A673 (cell line): ENCODE data around the gene ROBO2. TPM values are rescaled to one million over a fixed set of nuclear protein-coding genes. Genes with fewer than 3 reads are reported as not detected.

ENCODE experiments used
- BruUV-seq: library from RNA; stranded (reverse); fragments of 400-500 nt; replicated peaks from 2 replicates; lab custom pipeline; 2021; lab: Mats Ljungman, UMichigan
- CTCF ChIA-PET: fragments of 300-600 bp; sonication (Branson Sonifier 250); formaldehyde crosslinking; loops from one replicate; lab custom pipeline; 2022; ENCODE audit warnings: antibody characterized with exemption; lab: Charles Lee
- POLR2A ChIA-PET: fragments of 300-600 bp; sonication (Branson Sonifier 250); formaldehyde crosslinking; loops from one replicate; lab custom pipeline; 2022; ENCODE audit warnings: antibody characterized with exemption; ENCODE audit not compliant: low non-redundant PET; lab: Charles Lee
- DNase-seq: peaks from one replicate; pipeline ENCODE4 v3.0.0-alpha.2; 2015; ENCODE audit warnings: low spot score
- H3K27ac ChIP-seq: fragments of 200-600 bp; sonication (generic); 2 replicates; pipeline ENCODE4 v1.5.1; 2016; ENCODE audit warnings: mixed run types, low read depth, mild to moderate bottlenecking, mixed read lengths, antibody characterized with exemption, low read length; ENCODE audit not compliant: poor library complexity, severe bottlenecking
- H3K27me3 ChIP-seq: fragments of 200-600 bp; sonication (generic); replicated peaks from 2 replicates; pipeline ENCODE4 v1.6.1; 2017; ENCODE audit warnings: mixed run types, low read depth, mild to moderate bottlenecking, mixed read lengths, antibody characterized with exemption, low read length; ENCODE audit not compliant: insufficient read depth, poor library complexity
- H3K36me3 ChIP-seq: fragments of 200-600 bp; sonication (generic); 2 replicates; pipeline ENCODE4 v1.6.1; 2016; ENCODE audit warnings: mixed run types, mild to moderate bottlenecking, mixed read lengths, antibody characterized with exemption, low read length; ENCODE audit not compliant: insufficient read depth, poor library complexity, severe bottlenecking
- H3K4me1 ChIP-seq: fragments of 200-600 bp; sonication (generic); 2 replicates; pipeline ENCODE4 v1.6.1; 2017; ENCODE audit warnings: mixed run types, mild to moderate bottlenecking, mixed read lengths, antibody characterized with exemption, low read length; ENCODE audit not compliant: insufficient read depth, poor library complexity, severe bottlenecking
- H3K4me3 ChIP-seq: fragments of 200-600 bp; sonication (generic); 2 replicates; pipeline ENCODE4 v1.5.1; 2016; ENCODE audit warnings: low read depth, mixed run types, mild to moderate bottlenecking, mixed read lengths, low read length; ENCODE audit not compliant: poor library complexity, severe bottlenecking
- H3K9me3 ChIP-seq: fragments of 200-600 bp; sonication (generic); 2 replicates; pipeline ENCODE4 v1.6.1; 2016; ENCODE audit warnings: mixed run types, low read depth, mild to moderate bottlenecking, mixed read lengths, antibody characterized with exemption, low read length; ENCODE audit not compliant: poor library complexity, severe bottlenecking
- CTCF ChIP-seq: fragments of 300-800, 200-600 bp; sonication (generic); conservative IDR thresholded peaks from 2 replicates; pipeline ENCODE4 v1.5.1; 2017; ENCODE audit warnings: low read depth, mild to moderate bottlenecking, antibody characterized with exemption, low read length, moderate library complexity, mixed read lengths
- EZH2 ChIP-seq: fragments of 200-600 bp; sonication (generic); IDR thresholded peaks from 2 replicates; pipeline ENCODE4 v1.6.1; 2017; ENCODE audit warnings: borderline replicate concordance, low read depth, mild to moderate bottlenecking, mixed read lengths, antibody characterized with exemption, low read length; ENCODE audit not compliant: poor library complexity, severe bottlenecking
- intact Hi-C: fragments of 100-400 bp; cut with micrococcal nuclease; formaldehyde crosslinking; loops from one replicate; pipeline ENCODE4 v1.10.0; 2022; ENCODE audit not compliant: unreplicated experiment
- total RNA-seq: library from RNA; stranded (reverse); gene quantifications from 2 replicates; pipeline ENCODE4 v1.2.3, GENCODE V29; 2021

ROBO2 gene
- total RNA-seq, 1 experiment from 2014 or later = 17.5 TPM

- no peaks in the 10 kb centered on the region for H3K36me3 ChIP-seq
- intact Hi-C loops = no loop called here
- H3K27ac ChIP-seq = no peak overlapping the region
- no peak for DNase-seq
- TF ChIP-seq EZH2 = no peak
- no peak for TF ChIP-seq CTCF
- POLR2A ChIA-PET = no interaction called here
- no peaks in the 10 kb centered on the region for H3K9me3 ChIP-seq
- H3K27me3 ChIP-seq = no peaks in the 10 kb centered on the region
- H3K4me1 ChIP-seq = no peaks in the 10 kb centered on the region
- H3K4me3 ChIP-seq = no peak overlapping the region
- CTCF ChIA-PET = no interaction called here
- no TSS peak for BruUV-seq
Observed at GRCh38 chr3:77684115-77684514, 644.2 kb downstream of the ROBO2 start.

- Histone ChIP-seq H3K27me3 (no peaks in the 10 kb centered on the region), H3K4me3 (no peak overlapping the region), H3K27ac (no peak overlapping the region), H3K9me3 (no peaks in the 10 kb centered on the region), H3K36me3 (no peaks in the 10 kb centered on the region), H3K4me1 (no peaks in the 10 kb centered on the region)
- ChIA-PET CTCF (no interaction called here), POLR2A (no interaction called here)
- TF ChIP-seq CTCF (no peak), EZH2 (no peak)
- DNase-seq = no peak
- no TSS peak for BruUV-seq
- intact Hi-C loops = no loop called here
Observed at GRCh38 chr3:77685713-77686112, 645.8 kb downstream of the ROBO2 start.

GRCh38 chr3:77686560-77686959 is 646.7 kb downstream of the ROBO2 start:
- Histone ChIP-seq H3K36me3 (no peaks in the 10 kb centered on the region), H3K27ac (no peak overlapping the region), H3K4me3 (no peak overlapping the region), H3K4me1 (no peaks in the 10 kb centered on the region), H3K27me3 (no peaks in the 10 kb centered on the region), H3K9me3 (no peaks in the 10 kb centered on the region)
- intact Hi-C loops = no loop called here
- TF ChIP-seq EZH2 (no peak), CTCF (no peak)
- no TSS peak for BruUV-seq
- ChIA-PET CTCF (no interaction called here), POLR2A (no interaction called here)
- no peak for DNase-seq
